ENCODE results near the gene IQGAP2. TPM values are rescaled to one million over a fixed set of nuclear protein-coding genes. Genes with fewer than 3 reads are reported as not detected.
"Not testable (repeated sequence)": the region's sequence is repeated elsewhere in the genome, so short reads cannot be mapped to it uniquely, and the experiment has no call there.

Gene IQGAP2
- total RNA-seq, 1 donor from 2014 or later, result 8.8 TPM

- H3K4me3 Mint-ChIP-seq (ENCODE audit: unreplicated experiment), result no peak overlapping the region
- DNase-seq (ENCODE audit: extremely low spot score, unreplicated experiment), result no peak
- H3K9me3 Mint-ChIP-seq (ENCODE audit: unreplicated experiment), result no peaks in the 10 kb centered on the region
- H3K4me1 Mint-ChIP-seq (ENCODE audit: unreplicated experiment), result peaks cover 2% of the 10 kb centered on the region
- H3K36me3 Mint-ChIP-seq (ENCODE audit: unreplicated experiment), result no peaks in the 10 kb centered on the region
- no peak overlapping the region for H3K27ac Mint-ChIP-seq (ENCODE audit: unreplicated experiment)
- H3K27me3 Mint-ChIP-seq (ENCODE audit: unreplicated experiment), result no peaks in the 10 kb centered on the region
- TF ChIP-seq CTCF (IDR thresholded peaks at IDR 0.05), result no peak
Observed at GRCh38 chr5:76547242-76547890, 144.3 kb downstream of the IQGAP2 start.

- H3K9me3 Mint-ChIP-seq (ENCODE audit: unreplicated experiment), result no peaks in the 10 kb centered on the region
- no peak for TF ChIP-seq CTCF (IDR thresholded peaks at IDR 0.05)
- no peaks in the 10 kb centered on the region for H3K27me3 Mint-ChIP-seq (ENCODE audit: unreplicated experiment)
- peaks cover 2% of the 10 kb centered on the region for H3K4me1 Mint-ChIP-seq (ENCODE audit: unreplicated experiment)
- no peaks in the 10 kb centered on the region for H3K36me3 Mint-ChIP-seq (ENCODE audit: unreplicated experiment)
- no peak for DNase-seq (ENCODE audit: extremely low spot score, unreplicated experiment)
- H3K4me3 Mint-ChIP-seq (ENCODE audit: unreplicated experiment), result no peak overlapping the region
- no peak overlapping the region for H3K27ac Mint-ChIP-seq (ENCODE audit: unreplicated experiment)
Observed at GRCh38 chr5:76547891-76548524, 144.9 kb downstream of the IQGAP2 start.

GRCh38 chr5:76548525-76549229 is 145.6 kb downstream of the IQGAP2 start:
- H3K27ac Mint-ChIP-seq (ENCODE audit: unreplicated experiment), result no peak overlapping the region
- H3K36me3 Mint-ChIP-seq (ENCODE audit: unreplicated experiment), result no peaks in the 10 kb centered on the region
- H3K27me3 Mint-ChIP-seq (ENCODE audit: unreplicated experiment), result no peaks in the 10 kb centered on the region
- DNase-seq (ENCODE audit: extremely low spot score, unreplicated experiment), result no peak
- no peak for TF ChIP-seq CTCF (IDR thresholded peaks at IDR 0.05)
- no peak overlapping the region for H3K4me3 Mint-ChIP-seq (ENCODE audit: unreplicated experiment)
- no peaks in the 10 kb centered on the region for H3K9me3 Mint-ChIP-seq (ENCODE audit: unreplicated experiment)
- H3K4me1 Mint-ChIP-seq (ENCODE audit: unreplicated experiment), result peaks cover 2% of the 10 kb centered on the region

GRCh38 chr5:76550881-76551280 is 147.8 kb downstream of the IQGAP2 start:
- not testable (repeated sequence) for H3K4me3 Mint-ChIP-seq (ENCODE audit: unreplicated experiment); H3K4me1 Mint-ChIP-seq (ENCODE audit: unreplicated experiment); H3K9me3 Mint-ChIP-seq (ENCODE audit: unreplicated experiment); H3K27ac Mint-ChIP-seq (ENCODE audit: unreplicated experiment); H3K36me3 Mint-ChIP-seq (ENCODE audit: unreplicated experiment); DNase-seq (ENCODE audit: extremely low spot score, unreplicated experiment); H3K27me3 Mint-ChIP-seq (ENCODE audit: unreplicated experiment)

- Mint-ChIP-seq H3K27me3 (ENCODE audit: unreplicated experiment) (peaks cover 2% of the 10 kb centered on the region), H3K27ac (ENCODE audit: unreplicated experiment) (no peak overlapping the region), H3K36me3 (ENCODE audit: unreplicated experiment) (no peaks in the 10 kb centered on the region), H3K4me1 (ENCODE audit: unreplicated experiment) (no peaks in the 10 kb centered on the region), H3K4me3 (ENCODE audit: unreplicated experiment) (no peak overlapping the region), H3K9me3 (ENCODE audit: unreplicated experiment) (no peaks in the 10 kb centered on the region)
- DNase-seq (ENCODE audit: extremely low spot score, unreplicated experiment), result no peak
- TF ChIP-seq CTCF (IDR thresholded peaks at IDR 0.05), result no peak
Observed at GRCh38 chr5:76552546-76552945, 149.5 kb downstream of the IQGAP2 start.
